HEK293T (cell line): ENCODE data around the gene UMOD.

Source experiments
- CTCF ChIA-PET: fragments of 350-600 bp; formaldehyde crosslinking; extraction: SDS; loops from one replicate; lab custom pipeline; 2021; ENCODE audit warnings: antibody characterized with exemption, inconsistent platforms; lab: Yijun Ruan, JAX
- POLR2A ChIA-PET: fragments of 350-600 bp; formaldehyde crosslinking; extraction: SDS; loops from one replicate; lab custom pipeline; 2020; ENCODE audit warnings: antibody characterized with exemption, inconsistent platforms; lab: Yijun Ruan, JAX
- DNase-seq: peaks from one replicate; pipeline ENCODE4 v3.0.0; 2012; ENCODE audit warnings: mixed read lengths; ENCODE audit errors: extremely low spot score
- ARNT ChIP-seq: fragments of 450-650 bp; IDR thresholded peaks from 2 replicates; pipeline ENCODE4 v1.6.1; 2017; ENCODE audit warnings: mild to moderate bottlenecking
- BHLHE40 ChIP-seq: fragments of 450-650 bp; IDR thresholded peaks from 2 replicates; pipeline ENCODE4 v1.6.1; 2016; ENCODE audit warnings: mild to moderate bottlenecking, moderate library complexity, borderline replicate concordance
- CTBP1 ChIP-seq: fragments of 450-650 bp; IDR thresholded peaks from 2 replicates; pipeline ENCODE4 v1.6.1; 2016; ENCODE audit warnings: borderline replicate concordance
- ELF4 ChIP-seq: fragments of 450-650 bp; IDR thresholded peaks from 2 replicates; pipeline ENCODE4 v1.6.1; 2017; ENCODE audit warnings: antibody characterized with exemption
- FOXA1 ChIP-seq: fragments of 450-650 bp; IDR thresholded peaks from 2 replicates; pipeline ENCODE4 v1.6.1; 2016; ENCODE audit warnings: mild to moderate bottlenecking
- FOXK2 ChIP-seq: fragments of 450-650 bp; IDR thresholded peaks from 2 replicates; pipeline ENCODE4 v1.6.1; 2016; ENCODE audit warnings: mild to moderate bottlenecking
- FOXM1 ChIP-seq: fragments of 450-650 bp; IDR thresholded peaks from 2 replicates; pipeline ENCODE4 v1.6.1; 2017; ENCODE audit warnings: mild to moderate bottlenecking, borderline replicate concordance
- HDGF ChIP-seq: fragments of 450-650 bp; IDR thresholded peaks from 2 replicates; pipeline ENCODE4 v1.6.1; 2017; ENCODE audit warnings: antibody characterized with exemption, borderline replicate concordance
- L3MBTL2 ChIP-seq: fragments of 450-650 bp; conservative IDR thresholded peaks from 2 replicates; pipeline ENCODE4 v1.6.1; 2016; ENCODE audit warnings: mild to moderate bottlenecking
- LEF1 ChIP-seq: fragments of 450-650 bp; IDR thresholded peaks from 2 replicates; pipeline ENCODE4 v1.6.1; 2017; ENCODE audit warnings: mild to moderate bottlenecking, borderline replicate concordance
- NFRKB ChIP-seq: fragments of 450-650 bp; IDR thresholded peaks from 2 replicates; pipeline ENCODE4 v1.6.1; 2016; ENCODE audit warnings: mild to moderate bottlenecking, moderate library complexity
- SP1 ChIP-seq: fragments of 450-650 bp; IDR thresholded peaks from 2 replicates; pipeline ENCODE4 v1.6.1; 2017
- SUZ12 ChIP-seq: fragments of 450-650 bp; IDR thresholded peaks from 2 replicates; pipeline ENCODE4 v1.6.1; 2016; ENCODE audit warnings: mild to moderate bottlenecking
- TARDBP ChIP-seq: fragments of 450-650 bp; IDR thresholded peaks from 2 replicates; pipeline ENCODE4 v1.6.1; 2016
- ZNF384 ChIP-seq: fragments of 450-650 bp; IDR thresholded peaks from 2 replicates; pipeline ENCODE4 v1.6.1; 2016
- TF ChIP-seq, protein P1 (sequence below): fragments of 450-650 bp; IDR thresholded peaks from 2 replicates; pipeline ENCODE4 v1.6.1; 2016

Gene UMOD

DNA sequence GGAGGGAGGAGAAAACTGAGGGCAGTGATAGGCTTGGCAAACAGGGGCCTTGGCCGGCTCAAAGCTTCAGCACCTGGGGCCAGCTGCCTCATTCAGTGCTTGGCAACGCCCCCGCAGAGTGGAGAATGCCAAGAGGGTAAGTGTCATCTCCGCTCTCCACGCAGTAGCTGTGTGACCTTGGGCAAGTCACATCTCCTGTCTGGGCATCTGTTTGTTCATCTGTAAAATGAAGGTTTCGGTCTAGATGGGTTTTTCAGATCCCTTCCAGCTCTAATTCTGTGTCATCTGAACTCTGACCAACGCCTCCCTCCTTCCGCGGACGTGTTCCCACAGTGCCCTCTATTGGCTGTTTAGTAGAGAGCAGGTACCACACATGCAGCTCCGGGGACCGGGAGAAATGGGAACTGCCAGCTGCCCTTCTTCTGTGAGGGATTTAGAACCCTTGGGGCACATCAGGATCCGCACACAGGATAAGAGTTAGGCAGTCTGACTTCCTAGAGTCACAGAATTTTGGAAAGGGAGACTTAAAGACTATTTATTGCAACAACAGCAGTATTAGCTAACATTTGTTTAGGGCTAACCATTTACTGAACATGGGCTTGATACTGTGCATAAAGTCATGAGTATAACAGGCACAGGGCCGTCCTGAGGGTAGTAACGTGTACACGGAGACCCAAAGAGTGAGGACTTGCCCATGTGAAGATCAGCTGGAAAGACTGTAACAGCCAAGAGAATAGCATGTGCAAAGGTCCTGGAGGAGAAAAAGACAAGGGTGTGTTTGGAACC is 52.0 kb downstream of the UMOD start:
- CTCF ChIA-PET: interaction anchor here (0.7 to 3.5 kb wide), 12 partner anchors 8 to 402 kb away, joined by 3 to 48 read pairs (median 4); no protein-coding TSS in a partner anchor
- DNase-seq: peak; percentile 71
- TF ChIP-seq SUZ12 (no peak), ELF4 (no peak), FOXA1 (no peak), LEF1 (no peak), CTBP1 (no peak), FOXK2 (no peak), HDGF (no peak), BHLHE40 (no peak), L3MBTL2 (no peak), SP1 (no peak), FOXM1 (no peak), NFRKB (no peak)
- POLR2A ChIA-PET: interaction anchor here (1.1 kb wide), 1 partner anchor 393 kb away, joined by 3 read pairs; no protein-coding TSS in a partner anchor

DNA sequence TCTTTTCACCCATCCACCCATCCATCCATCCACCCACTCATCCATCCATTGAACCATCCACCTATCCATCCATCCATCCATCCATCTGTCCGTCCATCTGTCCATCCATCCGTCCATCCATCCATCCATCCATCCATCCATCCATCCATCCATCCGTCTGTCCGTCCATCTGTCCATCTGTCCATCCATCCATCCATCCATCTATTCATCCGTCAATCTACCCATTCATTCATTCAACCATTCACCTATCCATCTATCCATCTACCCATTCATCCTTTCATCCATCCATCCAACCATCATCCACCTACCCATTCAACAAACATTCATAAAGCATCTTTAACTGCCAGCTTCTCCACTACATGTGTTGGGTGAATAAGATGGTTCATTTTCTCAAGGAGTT is 54.1 kb downstream of the UMOD start:
- no peak for DNase-seq

DNA sequence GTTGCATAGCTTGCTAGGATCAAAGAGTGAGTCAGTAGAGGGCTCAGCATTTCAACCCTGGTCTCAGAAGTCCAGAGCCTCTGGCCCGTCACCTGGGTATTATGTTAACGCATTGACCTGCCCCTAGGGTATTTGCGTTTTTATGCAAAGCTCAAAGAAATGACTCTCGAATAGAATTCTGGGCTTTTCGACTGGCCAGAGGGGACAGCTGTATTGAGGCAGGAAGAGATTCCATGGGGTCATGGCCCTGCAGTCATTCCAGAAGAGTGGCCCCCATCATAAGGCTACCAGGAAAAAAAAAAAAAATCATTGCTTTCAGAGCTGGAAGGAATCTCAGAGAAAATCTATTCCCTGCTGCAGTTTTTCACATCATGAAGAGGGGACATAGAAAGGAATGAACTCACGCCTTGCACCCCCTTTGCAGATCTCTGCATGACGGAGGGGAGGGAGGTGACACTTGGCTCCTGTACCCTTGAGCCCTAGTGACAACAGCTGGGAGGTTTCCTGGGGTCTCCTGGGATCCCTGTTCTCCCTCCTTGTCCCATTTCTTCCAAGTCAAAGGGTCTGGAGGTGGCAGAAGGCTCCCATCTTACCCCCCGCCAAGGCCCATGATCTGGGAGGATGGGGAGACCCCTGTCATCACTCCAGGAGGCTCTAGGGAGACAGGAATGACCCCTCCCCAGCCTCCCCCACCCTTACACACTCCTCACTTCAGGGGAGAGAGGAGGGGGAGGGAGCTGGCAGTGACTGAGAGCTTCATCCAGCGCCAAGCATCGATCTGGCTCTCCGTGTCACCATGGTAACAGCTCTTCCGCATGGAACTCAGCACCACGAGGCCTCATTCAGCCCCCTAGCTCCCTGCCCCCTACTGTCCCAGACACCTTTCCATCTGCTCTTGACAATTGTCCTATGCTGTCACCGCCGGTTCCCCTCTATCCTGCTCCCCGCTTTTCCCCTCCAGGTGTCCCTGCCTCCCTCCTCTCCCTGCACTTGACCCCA is 61.0 kb downstream of the UMOD start:
- no peak for TF ChIP-seq FOXM1
- TF ChIP-seq L3MBTL2: no peak
- TF ChIP-seq TARDBP: no peak
- no peak for TF ChIP-seq BHLHE40
- no peak for TF ChIP-seq ZNF384
- TF ChIP-seq FOXA1: no peak
- no peak for TF ChIP-seq ARNT
- TF ChIP-seq, protein P1, sequence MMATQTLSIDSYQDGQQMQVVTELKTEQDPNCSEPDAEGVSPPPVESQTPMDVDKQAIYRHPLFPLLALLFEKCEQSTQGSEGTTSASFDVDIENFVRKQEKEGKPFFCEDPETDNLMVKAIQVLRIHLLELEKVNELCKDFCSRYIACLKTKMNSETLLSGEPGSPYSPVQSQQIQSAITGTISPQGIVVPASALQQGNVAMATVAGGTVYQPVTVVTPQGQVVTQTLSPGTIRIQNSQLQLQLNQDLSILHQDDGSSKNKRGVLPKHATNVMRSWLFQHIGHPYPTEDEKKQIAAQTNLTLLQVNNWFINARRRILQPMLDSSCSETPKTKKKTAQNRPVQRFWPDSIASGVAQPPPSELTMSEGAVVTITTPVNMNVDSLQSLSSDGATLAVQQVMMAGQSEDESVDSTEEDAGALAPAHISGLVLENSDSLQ: no peak
- TF ChIP-seq LEF1: no peak
- TF ChIP-seq ELF4: no peak
- TF ChIP-seq SUZ12: no peak
- no peak for TF ChIP-seq FOXK2
- TF ChIP-seq NFRKB: no peak
- TF ChIP-seq CTBP1: no peak
- no peak for TF ChIP-seq SP1
- no peak for TF ChIP-seq HDGF
- ChIA-PET CTCF (interaction anchor here (1.1 to 1.3 kb wide), 2 partner anchors 9 kb away, joined by 3 to 7 read pairs; no protein-coding TSS in a partner anchor), POLR2A (no interaction called here)
- no peak for DNase-seq

More for the DNA sequence above, 54.1 kb downstream of the UMOD start:
- ChIA-PET POLR2A (no interaction called here), CTCF (no interaction called here)
- TF ChIP-seq LEF1 (no peak), L3MBTL2 (no peak), SP1 (no peak), SUZ12 (no peak), NFRKB (no peak), BHLHE40 (no peak), FOXA1 (no peak), FOXM1 (no peak), CTBP1 (no peak), ZNF384 (no peak), ARNT (no peak), FOXK2 (no peak)
- TF ChIP-seq, protein P1: no peak

DNA sequence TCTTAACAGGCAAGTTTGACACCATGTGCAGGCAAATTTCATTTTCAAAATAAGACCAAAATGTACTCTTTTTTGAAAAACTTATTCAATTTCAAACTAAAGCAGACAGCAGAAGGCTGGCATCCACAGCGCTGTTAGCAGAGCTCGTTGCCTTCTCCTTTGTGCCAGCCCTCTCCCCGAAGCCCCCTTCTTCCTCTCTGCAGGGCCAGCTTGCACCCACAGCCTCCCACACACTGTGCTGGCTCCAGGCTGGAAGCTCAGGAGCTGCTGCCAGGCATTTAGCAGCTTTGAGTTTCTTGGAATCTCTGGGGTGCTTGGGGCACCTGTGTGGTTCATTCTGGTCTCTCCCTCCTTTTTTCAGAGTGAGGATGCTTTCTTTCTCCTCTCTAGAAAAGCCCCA is 62.9 kb downstream of the UMOD start:
- CTCF ChIA-PET: no interaction called here
- no peak for TF ChIP-seq ARNT
- TF ChIP-seq TARDBP: no peak
- no peak for TF ChIP-seq L3MBTL2
- TF ChIP-seq LEF1: no peak
- no peak for TF ChIP-seq FOXK2
- TF ChIP-seq, protein P1: no peak
- no peak for TF ChIP-seq ELF4
- TF ChIP-seq SP1: no peak
- TF ChIP-seq NFRKB: no peak
- TF ChIP-seq BHLHE40: no peak
- TF ChIP-seq FOXM1: no peak
- TF ChIP-seq CTBP1: no peak
- no peak for TF ChIP-seq HDGF
- DNase-seq: no peak
- POLR2A ChIA-PET: no interaction called here

DNA sequence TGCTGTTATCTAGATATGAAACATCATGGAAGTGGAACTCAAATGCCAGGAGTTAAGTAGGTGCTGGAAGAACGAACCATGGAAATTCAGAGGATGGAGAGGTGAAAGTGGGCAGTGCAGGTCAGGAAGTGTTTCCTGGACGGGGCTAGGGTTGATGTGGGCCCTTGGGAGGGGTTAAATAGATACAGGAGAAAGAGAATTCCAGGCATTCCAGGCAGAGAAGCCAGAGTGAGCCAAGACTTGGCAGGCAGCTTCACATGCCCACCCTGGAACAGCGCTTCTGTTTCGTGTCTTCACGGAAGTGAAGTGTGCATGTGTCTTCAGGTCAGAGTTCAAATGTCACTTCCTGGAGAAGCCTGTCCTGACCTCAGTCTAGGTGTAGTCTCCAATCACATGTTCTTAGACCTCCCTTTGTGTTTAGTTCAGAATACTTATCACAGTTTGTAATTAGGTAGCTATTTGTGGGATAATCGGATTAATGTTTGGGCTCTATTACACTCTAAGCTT is 66.5 kb downstream of the UMOD start:
- CTCF ChIA-PET: no interaction called here

More for the DNA sequence above, 66.5 kb downstream of the UMOD start:
- DNase-seq: no peak
- POLR2A ChIA-PET: no interaction called here
- TF ChIP-seq, protein P1: no peak
- TF ChIP-seq ARNT (no peak), LEF1 (no peak), NFRKB (no peak)
